COLO668 (cell line): ENCODE measurements around the gene GPC1.

Source experiments
- DNase-seq: peaks from one replicate; lab custom pipeline; 2025; ENCODE audit not compliant: unreplicated experiment; lab: John Stamatoyannopoulos, UW

The GPC1 gene

DNA sequence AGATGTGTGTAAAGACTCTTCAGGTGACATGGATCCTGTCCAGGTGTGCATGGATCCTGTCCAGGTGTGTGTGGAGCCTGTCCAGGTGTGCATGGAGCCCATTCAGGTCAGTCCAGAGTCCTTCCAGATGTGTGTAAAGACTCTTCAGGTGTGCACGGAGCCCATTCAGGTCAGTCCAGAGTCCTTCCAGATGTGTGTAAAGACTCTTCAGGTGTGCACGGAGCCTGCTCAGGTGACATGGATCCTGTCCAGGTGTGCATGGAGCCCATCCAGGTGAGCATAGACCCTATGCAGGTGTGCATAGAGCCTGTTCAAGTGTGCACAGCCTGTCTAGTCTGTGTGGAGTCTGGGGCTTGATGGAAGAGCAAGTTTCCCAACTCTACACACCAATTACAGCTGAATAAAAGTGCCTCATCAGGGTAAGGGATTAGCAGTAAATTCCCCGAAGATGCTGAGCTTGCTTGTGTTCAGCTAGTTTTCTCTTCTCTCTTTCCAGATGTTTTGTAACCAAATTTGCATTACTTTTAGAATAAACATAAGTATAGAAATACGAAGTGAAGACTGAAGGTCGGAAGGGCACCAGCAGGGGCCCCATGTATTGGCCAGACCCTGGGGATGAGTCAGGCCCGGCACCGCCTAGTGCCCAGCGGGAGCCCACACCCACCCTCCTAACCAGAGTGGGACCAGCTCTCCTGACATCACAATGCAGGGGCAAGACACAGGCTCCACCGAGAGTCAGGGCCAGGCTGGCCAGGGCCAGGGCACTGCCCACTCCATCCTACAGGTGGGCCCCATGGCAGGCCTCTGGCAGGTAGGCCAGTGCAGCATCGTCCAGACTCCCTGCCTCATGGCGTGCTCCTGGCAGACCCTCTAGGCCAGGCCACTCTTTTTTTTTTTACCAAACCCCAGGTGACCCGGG is 38.6 kb upstream of the GPC1 start:
- no peak for DNase-seq

DNA sequence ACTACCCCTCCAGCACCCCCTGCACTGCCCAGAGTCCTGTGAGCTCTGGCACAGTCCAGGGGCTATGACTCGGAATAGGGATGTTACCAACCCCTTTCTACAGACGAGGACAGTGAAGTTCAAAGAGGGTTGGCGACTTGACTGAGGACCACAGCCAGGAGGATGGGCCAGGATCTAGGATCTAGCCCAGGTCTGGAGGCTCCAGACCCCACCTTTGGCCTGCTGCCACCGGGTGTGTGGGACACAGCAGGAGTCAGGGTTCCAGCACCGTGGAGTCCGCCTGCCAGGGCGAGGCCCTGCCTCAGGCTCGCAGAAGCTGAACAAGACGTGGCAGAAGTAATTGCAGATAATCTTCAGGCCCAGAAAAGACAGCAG is 37.9 kb upstream of the GPC1 start:
- no peak for DNase-seq

DNA sequence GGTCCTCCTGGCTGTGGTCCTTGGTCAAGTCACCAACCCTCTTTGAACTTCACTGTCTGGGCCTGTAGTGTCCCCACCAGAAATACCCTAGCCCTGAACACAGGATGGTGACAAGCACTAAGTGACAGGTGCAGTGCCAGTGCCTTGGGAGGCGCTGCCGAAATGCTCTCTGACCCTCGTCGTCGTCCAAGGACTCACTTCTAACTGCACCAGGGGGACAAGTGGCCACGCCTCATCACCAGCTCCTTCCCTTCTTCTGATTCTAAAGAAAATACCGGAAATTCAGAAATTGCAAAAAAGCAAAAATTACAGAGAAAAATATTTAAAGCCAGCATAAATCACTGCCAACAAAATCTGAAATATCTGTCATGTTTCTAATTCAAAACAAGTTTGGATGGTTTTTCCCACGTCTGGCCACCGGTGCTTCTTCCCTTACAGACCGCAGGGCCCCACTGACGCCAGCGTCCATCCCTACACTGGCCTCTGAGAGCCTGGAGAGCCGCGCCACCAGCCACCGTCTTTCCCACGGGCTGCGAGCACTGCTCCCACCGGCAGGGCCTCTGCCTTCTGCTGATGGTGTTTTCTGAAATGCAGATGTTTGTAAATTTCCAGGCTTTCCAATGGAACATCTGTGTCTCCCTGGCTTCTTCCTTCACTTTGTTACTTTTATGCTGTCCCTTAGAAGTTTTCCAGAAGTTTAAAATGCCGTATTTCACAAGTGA is 37.4 kb upstream of the GPC1 start:
- DNase-seq = no peak

DNA sequence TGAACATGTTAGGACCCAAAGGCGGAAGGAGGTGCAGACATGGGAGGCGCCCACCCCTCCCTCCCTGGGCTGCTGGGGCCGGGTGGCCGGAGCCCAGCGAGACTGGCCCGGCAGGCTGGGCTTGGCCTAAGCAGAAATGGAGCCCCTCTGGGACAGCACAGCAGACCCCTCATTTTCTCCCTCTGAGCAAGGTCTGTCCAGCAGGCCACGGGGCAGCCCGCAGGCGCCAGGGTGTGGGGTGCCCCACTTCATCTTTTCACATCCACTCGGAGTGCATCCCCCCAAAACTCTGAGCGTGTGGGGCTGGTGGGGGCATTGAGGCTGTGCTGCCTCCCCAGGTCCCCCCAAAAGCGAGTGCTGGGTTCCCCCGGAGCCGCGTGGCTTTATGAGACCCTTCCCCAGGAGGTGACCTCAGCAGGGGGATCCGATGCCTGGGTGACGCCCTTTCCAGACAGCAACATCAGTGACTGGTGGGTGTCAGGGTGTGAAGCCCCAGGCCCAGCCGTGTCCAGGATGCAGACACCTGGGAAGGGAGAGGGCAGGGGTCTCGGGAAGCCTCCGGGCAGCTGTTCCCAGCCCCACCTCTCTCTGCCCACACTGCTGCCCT is 36.7 kb upstream of the GPC1 start:
- DNase-seq = no peak

DNA sequence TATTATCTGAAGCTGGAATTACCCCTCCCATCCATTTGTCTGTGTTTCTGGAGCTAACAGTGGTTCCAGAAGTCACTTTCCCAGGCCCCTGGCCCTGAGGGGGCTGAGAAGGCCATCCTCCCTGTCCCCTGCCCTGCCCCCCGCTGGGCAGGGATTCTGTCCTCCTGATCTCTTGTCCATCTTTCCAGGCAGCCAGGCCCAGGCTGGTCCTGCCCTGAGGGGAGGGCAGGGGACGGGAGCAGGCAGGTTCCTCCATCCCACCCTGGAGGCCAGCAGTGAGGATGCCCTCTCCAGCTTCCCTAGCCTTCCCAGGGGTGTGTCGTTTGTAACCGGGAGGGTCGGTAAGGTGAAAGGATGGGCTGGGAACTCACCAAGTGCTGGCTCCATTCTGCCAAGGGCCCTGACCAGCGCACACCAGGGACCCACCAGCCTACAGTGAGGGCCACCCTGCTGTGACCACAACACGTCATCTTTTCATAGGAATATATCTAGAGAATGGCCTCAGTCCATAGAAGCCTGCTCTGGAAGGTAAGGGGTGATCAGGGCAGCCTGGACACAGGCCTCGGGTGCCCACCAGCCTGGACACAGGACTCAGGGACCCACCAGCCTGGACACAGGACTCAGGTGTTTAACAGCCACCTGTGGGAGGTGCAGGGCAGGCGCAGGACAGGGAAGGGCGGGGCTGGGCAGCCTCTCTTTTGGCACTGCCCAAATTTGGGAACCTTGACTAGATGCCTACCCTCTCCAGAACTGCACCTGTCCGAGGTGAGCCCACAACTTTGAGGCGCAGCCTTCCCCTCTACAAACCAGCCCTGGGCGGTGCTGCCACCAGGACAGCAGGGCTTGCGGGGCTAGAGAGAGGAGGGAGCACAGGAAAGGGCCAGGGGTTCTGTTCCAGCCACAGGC is 35.8 kb upstream of the GPC1 start:
- no peak for DNase-seq

DNA sequence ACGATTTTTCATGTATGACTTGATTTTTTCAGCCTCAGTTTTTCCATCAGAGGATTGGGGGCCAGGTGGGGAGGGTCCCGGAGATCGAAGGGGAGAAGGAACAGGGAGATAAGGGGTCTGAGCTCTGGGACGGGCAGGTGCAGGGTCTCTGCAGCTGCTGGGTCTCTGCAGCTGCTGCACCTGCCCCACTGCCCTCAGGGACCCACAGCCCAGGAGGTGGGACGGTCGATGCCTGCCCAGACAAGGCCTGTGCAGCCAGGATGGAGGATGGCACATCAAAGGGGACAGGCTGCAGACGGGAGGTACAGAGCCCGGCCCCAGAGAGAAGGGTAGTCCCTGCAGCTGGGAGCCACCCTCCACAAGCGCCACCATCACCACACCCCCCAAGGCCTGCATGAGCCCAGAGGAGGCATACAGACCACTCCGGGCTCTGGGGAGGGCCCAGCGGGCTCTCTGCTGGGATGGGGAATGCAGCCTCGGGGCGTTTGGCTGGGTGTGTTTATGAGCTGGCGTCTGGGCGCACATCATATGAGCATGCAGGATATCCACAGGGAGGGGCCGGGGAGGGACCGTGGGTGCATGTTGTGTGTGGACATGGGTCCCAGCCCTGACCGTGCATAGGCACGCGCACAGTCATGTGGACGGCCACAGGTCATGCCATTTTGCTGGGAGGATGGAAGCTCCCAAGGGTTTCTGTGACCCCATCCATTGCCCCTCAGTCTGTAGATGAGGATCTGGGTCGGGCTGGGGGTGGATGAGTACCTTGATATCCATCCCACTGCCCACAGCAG is 34.9 kb upstream of the GPC1 start:
- DNase-seq = no peak

DNA sequence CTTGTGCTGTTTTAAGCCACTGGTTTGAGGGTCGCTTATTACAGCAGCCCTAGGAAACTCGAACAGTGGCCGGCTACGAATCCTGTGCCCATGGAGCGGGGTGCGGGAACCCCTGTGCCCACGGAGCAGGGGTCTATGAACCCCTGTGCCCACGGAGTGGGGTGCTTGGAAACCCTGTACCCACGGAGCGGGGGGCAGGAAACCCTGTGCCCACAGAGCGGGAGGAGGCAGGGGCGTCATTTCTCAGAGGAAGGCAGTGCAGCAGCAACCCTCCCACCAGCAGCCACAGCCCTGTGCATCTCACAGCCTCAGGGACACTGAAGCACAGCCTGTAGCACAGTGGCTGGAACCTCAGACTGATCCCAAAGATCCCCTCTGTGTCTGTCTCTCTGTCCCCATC is 34.2 kb upstream of the GPC1 start:
- DNase-seq = no peak

DNA sequence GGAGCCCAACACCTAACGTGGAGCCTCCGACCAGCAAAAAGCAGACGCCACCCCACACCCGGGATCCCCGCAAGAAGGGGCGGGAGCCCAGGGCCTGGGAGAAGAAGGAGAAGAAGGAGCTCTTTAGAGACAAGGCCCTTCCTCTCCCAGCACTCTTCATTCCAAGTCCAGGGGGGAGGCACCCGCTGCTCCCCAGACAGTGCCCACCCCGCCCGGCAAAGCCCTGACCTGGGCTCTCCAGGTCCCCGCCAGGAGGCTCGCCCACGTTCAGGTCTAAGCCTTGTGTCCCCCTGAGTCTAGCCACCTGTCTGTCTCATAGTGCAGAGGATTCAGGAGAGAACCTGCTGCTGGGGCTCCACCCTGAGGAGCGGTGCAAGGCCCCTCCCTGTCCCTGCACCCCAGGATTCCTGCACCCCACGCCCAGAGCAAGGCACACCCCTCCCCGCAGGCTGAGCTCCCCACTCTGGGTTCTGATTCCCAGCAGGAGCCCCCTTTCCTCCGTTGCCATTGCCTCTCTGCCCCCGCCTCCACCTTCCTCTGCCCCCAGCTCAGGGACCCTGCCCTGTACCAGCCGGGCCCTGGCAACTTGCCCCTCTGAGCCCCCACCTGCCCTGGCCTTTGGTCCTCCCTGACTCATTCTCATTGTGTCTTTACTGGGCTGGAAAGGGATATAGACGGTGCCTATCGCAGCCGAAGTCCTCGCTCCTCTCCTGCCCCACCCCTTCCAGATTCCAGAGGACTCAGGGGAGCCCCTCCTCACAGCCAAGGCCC is 33.5 kb upstream of the GPC1 start:
- DNase-seq = no peak

DNA sequence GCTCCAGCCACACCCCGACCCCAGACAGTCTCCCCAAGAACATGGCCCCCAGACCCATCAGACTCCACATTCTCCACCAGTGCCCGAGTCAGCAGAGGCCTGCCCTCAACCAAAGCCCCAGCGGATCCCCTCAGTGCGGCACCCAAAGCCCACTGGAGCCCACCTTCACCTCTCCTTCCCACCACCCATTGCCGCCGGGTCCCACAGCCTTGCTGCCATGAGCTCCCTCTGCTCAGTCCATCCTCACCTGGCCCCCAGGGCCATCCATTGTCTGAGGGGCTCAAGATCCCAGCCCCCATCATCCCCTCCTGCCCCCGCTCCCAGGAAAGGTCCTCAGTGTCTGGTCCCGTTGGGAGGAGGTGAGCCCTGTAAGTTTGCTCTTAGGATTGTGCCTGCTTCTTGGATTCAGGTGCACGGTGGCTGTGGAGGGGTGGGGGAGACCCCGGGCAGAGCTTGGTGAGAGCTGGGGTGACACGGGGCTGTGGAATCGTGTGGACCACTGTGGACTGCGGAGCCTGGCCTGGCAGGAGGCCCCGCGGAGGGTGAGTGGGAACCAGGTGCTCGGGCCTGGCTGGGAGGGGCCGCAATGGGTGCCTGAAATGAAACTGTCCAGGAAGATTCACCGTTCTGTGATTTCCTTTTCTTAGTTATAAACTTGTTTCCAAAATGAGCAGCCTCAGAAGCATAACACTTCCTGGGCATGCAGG is 32.7 kb upstream of the GPC1 start:
- DNase-seq = no peak

DNA sequence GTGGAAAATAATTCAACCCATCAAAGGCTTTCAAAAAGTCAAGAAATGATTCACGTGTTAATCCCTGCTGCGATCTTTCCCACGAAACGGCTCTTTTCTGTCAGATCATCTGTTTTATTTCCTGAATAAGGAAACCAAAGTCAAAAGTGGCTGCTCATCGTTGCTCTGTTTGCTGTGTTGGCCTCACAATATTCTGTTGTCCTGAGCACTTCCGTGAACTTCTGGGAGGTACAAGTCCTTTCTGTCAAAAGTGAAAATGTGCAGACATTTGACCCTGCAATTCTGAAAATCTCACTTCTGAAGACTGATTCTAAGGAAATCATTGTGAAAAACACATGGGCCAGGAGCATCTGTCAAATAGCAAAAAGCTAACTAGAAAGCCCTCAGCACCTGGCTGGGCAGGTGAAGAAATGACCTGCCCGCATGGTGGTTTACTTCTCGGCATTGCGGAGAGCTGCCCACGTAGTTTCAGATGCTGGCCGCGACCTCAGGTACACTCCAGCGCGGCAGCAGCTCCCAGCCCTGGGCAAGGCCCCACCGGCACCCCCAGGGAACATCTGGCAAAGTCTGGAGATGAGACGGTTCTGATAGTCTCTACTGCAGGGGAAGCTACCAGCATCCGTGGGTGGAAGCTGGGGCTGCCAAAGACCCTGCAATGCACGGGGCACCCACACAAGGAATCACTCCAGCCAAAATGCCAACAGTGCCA is 31.9 kb upstream of the GPC1 start:
- no peak for DNase-seq

DNA sequence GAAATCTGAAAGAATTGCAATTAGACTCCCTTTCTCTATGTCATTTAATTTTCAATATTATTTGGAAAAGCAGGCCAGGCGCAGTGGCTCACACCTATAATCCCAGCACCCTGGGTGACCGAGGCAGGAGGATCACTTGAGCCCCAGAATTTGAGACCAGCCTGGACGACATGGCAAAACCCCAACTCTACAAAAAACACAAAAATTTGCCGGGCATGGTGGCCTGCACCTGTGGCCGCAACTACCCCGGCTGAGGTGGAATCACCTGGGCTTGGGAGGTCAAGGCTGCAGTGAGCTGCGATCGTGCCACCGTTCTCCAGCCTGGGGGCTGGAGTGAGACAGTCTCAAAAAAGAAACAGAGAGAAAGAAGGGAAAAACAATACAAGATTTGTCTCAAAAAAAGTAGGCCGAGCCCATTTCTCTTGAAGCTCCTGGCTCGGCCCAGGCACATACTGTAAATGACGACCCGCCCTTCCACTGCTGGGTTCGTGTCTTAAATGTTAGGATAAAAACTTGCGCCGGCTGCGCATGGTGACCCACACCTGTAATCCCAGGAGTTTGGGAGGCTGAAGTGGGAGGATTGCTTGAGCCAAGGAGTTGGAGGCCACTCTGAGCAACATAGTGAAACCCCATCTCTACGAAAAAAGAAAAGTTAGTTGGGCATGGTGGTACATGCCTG is 31.1 kb upstream of the GPC1 start:
- DNase-seq = no peak

DNA sequence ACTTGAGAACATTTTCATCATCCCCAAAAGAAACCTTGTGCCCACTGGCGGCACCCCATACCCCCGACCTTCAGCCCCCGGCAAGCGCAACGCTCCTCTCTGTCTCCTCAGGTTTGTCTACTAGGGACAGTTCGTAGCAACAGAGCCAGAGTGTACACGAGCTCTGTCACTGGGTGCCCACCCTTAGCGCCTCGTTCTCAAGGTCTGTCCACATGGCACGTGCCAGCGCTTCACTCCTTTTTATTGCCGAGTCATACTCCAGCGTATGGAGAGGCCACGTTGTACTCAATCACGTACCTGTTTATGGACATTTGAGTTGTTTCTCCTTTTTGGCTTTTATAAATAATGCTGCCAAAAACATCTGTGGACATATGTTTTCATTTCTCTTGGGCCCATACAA is 30.3 kb upstream of the GPC1 start:
- no peak for DNase-seq

DNA sequence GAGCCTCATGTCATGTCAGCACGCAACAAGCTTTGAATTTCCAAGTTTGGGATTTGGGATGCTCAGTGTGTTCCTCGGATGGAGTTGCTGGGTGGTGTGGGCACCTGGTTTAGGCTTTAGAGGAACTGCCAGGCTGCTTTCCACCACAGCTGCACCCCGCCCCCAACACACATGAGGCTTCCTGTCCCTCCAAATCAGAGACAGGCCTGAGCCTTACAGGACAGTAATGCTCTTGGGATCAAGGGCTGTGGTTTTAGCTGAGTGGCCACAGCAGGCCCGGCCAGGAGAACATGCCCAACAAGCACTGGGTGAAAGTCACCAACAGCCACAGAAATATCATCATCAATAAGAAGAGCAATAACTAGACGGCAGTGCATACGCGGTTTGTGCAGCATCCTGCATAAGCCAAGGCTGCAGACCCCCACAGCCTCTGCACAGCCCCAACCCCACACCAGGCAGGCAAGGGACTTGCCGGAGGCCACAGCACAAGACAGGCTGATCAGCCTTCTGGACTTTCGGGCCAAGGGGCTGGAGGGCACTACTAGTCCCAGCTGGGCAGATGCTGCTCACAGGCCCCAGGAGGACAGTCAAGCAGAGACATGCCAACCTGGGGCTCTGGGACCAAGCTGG is 29.7 kb upstream of the GPC1 start:
- no peak for DNase-seq

DNA sequence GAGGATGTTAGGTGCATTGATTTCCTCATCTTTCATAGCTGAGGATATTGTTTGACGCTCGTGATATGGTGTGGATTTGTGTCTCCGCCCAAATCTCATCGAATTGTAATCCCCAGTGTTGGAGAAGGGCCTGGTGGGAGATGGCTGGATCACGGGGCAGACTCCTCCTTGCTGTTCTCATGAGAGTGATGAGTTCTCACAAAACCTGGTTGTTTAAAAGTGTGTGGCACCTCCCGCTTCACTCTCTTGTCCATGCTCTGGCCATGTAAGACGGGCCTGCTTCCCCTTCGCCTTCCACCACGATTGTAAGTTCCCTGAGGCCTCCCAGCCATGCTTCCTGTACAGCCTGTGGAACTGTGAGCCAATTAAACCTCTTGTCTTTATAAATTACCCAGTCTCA is 28.4 kb upstream of the GPC1 start:
- DNase-seq = no peak

DNA sequence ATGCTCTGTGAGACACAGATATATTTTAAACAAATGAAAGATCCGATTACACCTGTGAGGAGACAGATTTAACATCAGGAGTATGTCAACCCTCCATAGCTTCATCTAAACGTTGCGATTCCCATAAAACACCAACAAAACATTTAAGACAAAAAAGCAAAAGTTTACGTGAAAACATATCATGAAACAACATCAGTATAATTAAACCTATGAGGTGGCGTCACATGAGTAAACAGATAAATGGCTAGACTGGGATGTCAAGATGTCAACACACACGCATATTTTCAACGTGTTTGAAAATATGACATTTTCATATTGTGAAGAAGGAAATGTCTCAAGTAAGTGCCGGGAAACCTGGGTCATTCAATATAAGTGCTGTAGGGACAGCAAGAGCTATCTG is 25.5 kb upstream of the GPC1 start:
- no peak for DNase-seq

DNA sequence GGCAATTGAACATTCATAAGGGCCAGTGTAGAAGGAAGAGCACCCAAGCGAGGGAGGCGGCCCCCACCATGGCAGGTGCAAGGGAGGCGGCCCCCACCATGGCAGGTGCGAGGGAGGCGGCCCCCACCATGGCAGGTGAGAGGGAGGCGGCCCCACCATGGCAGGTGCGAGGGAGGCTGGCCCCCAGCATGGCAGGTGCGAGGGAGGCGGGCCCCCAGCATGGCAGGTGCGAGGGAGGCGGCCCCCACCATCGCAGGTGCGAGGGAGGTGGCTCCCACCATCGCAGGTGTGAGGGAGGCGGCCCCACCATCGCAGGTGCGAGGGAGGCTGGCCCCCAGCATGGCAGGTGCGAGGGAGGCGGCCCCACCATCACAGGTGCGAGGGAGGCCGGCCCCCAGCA is 24.7 kb upstream of the GPC1 start:
- no peak for DNase-seq
